ENCODE results near the gene VPS26C. TPM values are rescaled to one million over a fixed set of nuclear protein-coding genes. Genes with fewer than 3 reads are reported as not detected.

Gene VPS26C
- total and polyA plus RNA-seq, 9 of the 15 experiments (the other 6 are each of a cell fraction or from before 2014, with no cell fraction given): 32.8 to 48.7 (median 42.1) TPM

GRCh38 chr21:37264808-37265207 is 2.3 kb downstream of the VPS26C start (continued):
- TF ChIP-seq, protein P1, sequence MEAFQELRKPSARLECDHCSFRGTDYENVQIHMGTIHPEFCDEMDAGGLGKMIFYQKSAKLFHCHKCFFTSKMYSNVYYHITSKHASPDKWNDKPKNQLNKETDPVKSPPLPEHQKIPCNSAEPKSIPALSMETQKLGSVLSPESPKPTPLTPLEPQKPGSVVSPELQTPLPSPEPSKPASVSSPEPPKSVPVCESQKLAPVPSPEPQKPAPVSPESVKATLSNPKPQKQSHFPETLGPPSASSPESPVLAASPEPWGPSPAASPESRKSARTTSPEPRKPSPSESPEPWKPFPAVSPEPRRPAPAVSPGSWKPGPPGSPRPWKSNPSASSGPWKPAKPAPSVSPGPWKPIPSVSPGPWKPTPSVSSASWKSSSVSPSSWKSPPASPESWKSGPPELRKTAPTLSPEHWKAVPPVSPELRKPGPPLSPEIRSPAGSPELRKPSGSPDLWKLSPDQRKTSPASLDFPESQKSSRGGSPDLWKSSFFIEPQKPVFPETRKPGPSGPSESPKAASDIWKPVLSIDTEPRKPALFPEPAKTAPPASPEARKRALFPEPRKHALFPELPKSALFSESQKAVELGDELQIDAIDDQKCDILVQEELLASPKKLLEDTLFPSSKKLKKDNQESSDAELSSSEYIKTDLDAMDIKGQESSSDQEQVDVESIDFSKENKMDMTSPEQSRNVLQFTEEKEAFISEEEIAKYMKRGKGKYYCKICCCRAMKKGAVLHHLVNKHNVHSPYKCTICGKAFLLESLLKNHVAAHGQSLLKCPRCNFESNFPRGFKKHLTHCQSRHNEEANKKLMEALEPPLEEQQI (IDR thresholded peaks at IDR 0.05): 0 out of 2 replicates have a peak, but pooled peaks have one; percentile 22
- no peak for TF ChIP-seq THRAP3 (IDR thresholded peaks at IDR 0.05; ENCODE audit: borderline replicate concordance)
- TF ChIP-seq MEIS2 (IDR thresholded peaks at IDR 0.05; ENCODE audit: partially characterized antibody): peak; percentile 70
- no peak for TF ChIP-seq ZNF280A (IDR thresholded peaks at IDR 0.05; ENCODE audit: low read depth, partially characterized antibody)
- no peak for TF ChIP-seq GATAD2A (IDR thresholded peaks at IDR 0.05)
- TF ChIP-seq ZNF696 (CRISPR knock-in tag; conservative IDR thresholded peaks at IDR 0.05): no peak
- TF ChIP-seq ZNF121 (CRISPR knock-in tag; conservative IDR thresholded peaks at IDR 0.05): no peak
- TF ChIP-seq ZNF12 (CRISPR knock-in tag; IDR thresholded peaks at IDR 0.05): peak; percentile 97
- TF ChIP-seq C11orf30 (IDR thresholded peaks at IDR 0.05; ENCODE audit: low read depth): 0 out of 2 replicates have a peak, but pooled peaks have one; percentile 10
- no peak for TF ChIP-seq ELF2 (CRISPR knock-in tag; IDR thresholded peaks at IDR 0.05)
- peak; percentile 94 for TF ChIP-seq ZNF146 (CRISPR knock-in tag; IDR thresholded peaks at IDR 0.05; ENCODE audit: unreplicated experiment)
- no peak for TF ChIP-seq ZNF253 (CRISPR knock-in tag; conservative IDR thresholded peaks at IDR 0.05)
- TF ChIP-seq, protein P2, sequence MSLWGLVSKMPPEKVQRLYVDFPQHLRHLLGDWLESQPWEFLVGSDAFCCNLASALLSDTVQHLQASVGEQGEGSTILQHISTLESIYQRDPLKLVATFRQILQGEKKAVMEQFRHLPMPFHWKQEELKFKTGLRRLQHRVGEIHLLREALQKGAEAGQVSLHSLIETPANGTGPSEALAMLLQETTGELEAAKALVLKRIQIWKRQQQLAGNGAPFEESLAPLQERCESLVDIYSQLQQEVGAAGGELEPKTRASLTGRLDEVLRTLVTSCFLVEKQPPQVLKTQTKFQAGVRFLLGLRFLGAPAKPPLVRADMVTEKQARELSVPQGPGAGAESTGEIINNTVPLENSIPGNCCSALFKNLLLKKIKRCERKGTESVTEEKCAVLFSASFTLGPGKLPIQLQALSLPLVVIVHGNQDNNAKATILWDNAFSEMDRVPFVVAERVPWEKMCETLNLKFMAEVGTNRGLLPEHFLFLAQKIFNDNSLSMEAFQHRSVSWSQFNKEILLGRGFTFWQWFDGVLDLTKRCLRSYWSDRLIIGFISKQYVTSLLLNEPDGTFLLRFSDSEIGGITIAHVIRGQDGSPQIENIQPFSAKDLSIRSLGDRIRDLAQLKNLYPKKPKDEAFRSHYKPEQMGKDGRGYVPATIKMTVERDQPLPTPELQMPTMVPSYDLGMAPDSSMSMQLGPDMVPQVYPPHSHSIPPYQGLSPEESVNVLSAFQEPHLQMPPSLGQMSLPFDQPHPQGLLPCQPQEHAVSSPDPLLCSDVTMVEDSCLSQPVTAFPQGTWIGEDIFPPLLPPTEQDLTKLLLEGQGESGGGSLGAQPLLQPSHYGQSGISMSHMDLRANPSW (CRISPR knock-in tag; IDR thresholded peaks at IDR 0.05): no peak
- TF ChIP-seq, protein P3, sequence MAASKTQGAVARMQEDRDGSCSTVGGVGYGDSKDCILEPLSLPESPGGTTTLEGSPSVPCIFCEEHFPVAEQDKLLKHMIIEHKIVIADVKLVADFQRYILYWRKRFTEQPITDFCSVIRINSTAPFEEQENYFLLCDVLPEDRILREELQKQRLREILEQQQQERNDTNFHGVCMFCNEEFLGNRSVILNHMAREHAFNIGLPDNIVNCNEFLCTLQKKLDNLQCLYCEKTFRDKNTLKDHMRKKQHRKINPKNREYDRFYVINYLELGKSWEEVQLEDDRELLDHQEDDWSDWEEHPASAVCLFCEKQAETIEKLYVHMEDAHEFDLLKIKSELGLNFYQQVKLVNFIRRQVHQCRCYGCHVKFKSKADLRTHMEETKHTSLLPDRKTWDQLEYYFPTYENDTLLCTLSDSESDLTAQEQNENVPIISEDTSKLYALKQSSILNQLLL (CRISPR knock-in tag; IDR thresholded peaks at IDR 0.05; ENCODE audit: borderline replicate concordance): no peak
- TF ChIP-seq SREBF1 (IDR thresholded peaks at IDR 0.05; ENCODE audit: borderline replicate concordance, low read depth, low read length): no peak
- no peak for TF ChIP-seq EHMT2 (IDR thresholded peaks at IDR 0.05)
- no peak for TF ChIP-seq AFF4 (CRISPR knock-in tag; IDR thresholded peaks at IDR 0.05)
- TF ChIP-seq SNIP1 (IDR thresholded peaks at IDR 0.05; ENCODE audit: low read depth): no peak

Measured in K562 (cell line).